ENCODE data around the gene FUT4. TPM values are rescaled to one million over a fixed set of nuclear protein-coding genes. Genes with fewer than 3 reads are reported as not detected.
"Not testable (repeated sequence)": the region's sequence is repeated elsewhere in the genome, so short reads cannot be mapped to it uniquely, and the experiment has no call there.

Gene FUT4, protein sequence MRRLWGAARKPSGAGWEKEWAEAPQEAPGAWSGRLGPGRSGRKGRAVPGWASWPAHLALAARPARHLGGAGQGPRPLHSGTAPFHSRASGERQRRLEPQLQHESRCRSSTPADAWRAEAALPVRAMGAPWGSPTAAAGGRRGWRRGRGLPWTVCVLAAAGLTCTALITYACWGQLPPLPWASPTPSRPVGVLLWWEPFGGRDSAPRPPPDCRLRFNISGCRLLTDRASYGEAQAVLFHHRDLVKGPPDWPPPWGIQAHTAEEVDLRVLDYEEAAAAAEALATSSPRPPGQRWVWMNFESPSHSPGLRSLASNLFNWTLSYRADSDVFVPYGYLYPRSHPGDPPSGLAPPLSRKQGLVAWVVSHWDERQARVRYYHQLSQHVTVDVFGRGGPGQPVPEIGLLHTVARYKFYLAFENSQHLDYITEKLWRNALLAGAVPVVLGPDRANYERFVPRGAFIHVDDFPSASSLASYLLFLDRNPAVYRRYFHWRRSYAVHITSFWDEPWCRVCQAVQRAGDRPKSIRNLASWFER
- 1 to 10 TPM; 5.9 to 6.2 TPM for total RNA-seq

DNA sequence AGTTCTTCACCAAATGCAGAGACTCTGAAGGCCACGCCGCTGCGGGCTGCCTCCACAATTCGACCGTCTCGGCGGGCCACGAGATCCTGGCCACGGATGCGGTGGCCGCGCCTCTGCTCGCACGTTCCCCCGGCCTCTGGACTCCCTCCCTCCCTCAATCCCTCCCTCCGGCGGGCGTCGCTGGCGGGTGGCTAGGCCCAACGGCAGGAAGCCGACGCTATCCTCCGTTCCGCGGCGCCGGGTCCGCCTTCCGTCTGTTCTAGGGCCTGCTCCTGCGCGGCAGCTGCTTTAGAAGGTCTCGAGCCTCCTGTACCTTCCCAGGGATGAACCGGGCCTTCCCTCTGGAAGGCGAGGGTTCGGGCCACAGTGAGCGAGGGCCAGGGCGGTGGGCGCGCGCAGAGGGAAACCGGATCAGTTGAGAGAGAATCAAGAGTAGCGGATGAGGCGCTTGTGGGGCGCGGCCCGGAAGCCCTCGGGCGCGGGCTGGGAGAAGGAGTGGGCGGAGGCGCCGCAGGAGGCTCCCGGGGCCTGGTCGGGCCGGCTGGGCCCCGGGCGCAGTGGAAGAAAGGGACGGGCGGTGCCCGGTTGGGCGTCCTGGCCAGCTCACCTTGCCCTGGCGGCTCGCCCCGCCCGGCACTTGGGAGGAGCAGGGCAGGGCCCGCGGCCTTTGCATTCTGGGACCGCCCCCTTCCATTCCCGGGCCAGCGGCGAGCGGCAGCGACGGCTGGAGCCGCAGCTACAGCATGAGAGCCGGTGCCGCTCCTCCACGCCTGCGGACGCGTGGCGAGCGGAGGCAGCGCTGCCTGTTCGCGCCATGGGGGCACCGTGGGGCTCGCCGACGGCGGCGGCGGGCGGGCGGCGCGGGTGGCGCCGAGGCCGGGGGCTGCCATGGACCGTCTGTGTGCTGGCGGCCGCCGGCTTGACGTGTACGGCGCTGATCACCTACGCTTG is at the start of gene FUT4:
TSS of gene FUT4 (plus strand) at position 227 of the 951 bp plus-strand sequence. CDS start at position 440, 213 bp downstream.
- no peaks in the 10 kb centered on the region for H3K27me3 Mint-ChIP-seq
- peak; percentile 81 for DNase-seq
- H3K9me3 Mint-ChIP-seq = no peaks in the 10 kb centered on the region
- H3K36me3 Mint-ChIP-seq = peaks cover 15% of the 10 kb centered on the region
- peak within 1 kb of the TSS; percentile 100 for H3K27ac Mint-ChIP-seq
- H3K4me1 Mint-ChIP-seq = peaks cover 40% of the 10 kb centered on the region
- H3K4me3 Mint-ChIP-seq = peak within 1 kb of the TSS; percentile 98

DNA sequence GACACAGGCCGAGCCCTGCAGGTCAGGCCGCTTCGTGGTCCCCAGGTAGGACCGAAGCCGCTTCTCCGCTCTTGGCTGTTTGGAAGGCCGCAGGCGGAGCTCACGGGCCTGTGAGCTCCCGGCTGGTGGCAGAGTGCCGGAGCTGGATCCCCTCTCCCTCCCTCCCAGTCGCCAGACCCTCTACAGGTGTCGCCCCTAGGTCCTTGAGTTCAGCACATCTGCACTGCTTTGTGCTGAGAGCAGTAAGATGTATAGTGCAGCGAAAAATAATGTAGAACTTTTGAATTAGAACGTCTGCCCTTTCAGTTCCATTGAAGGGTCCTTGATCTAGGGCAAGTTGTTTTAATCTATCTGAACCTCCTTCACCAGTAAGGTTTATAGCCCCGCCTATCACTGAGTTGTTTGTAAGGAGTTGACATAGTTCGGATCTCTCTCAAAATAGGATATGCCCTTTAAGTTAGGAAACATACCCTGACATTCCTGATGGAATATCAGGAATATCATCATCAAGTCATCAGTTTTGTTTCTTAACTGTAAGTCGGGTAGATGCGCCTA is 49.5 kb upstream of the FUT4 start:
- Mint-ChIP-seq H3K4me3 (peak overlapping the region; percentile 91), H3K27me3 (no peaks in the 10 kb centered on the region), H3K4me1 (peaks cover 20% of the 10 kb centered on the region), H3K9me3 (no peaks in the 10 kb centered on the region), H3K36me3 (peaks cover 9% of the 10 kb centered on the region), H3K27ac (peak overlapping the region; percentile 93)
- DNase-seq = no peak

DNA sequence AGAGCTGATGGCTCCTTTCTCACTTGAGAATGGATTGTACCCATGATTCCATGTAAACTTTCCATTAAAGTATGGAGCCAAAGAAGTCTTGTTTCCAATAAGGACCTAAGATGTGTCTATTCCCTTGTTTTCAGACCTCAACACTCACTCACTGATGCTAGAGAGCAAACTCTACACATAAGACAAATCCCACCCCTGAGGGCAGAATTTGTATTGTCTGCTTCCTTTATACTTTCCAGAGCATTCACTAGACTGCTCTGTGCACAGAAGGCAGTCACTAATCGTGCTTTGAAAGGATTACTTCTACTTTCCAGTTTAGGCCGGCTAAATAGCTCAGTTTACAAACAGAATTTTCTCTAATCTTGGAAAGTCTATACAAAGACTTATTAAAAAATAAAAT is 43.5 kb upstream of the FUT4 start:
- no peak for DNase-seq
- Mint-ChIP-seq H3K4me1 (peaks cover 15% of the 10 kb centered on the region), H3K4me3 (no peak overlapping the region), H3K27ac (no peak overlapping the region), H3K36me3 (no peaks in the 10 kb centered on the region), H3K9me3 (no peaks in the 10 kb centered on the region), H3K27me3 (no peaks in the 10 kb centered on the region)

DNA sequence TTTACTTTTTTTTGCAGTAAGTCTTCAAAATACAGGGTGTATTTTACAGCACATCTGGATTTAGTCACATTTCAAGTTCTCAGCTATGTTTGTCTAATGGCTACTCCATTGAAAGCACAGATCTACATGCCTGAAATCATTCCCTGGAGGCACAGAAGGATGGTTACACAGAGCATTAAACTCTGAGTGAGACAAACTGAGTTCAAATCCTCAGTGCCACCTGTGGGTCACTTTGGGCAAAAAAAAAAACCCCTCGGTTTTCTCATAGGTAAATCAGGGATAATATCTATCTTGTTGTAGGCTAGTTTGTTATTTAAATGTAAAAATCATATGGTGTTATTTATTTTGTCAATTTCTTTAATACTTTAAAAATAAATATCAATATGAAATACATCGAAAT is 42.2 kb upstream of the FUT4 start:
- Mint-ChIP-seq H3K4me3 (no peak overlapping the region), H3K27ac (no peak overlapping the region), H3K36me3 (no peaks in the 10 kb centered on the region), H3K9me3 (no peaks in the 10 kb centered on the region), H3K27me3 (no peaks in the 10 kb centered on the region), H3K4me1 (peaks cover 9% of the 10 kb centered on the region)
- no peak for DNase-seq

DNA sequence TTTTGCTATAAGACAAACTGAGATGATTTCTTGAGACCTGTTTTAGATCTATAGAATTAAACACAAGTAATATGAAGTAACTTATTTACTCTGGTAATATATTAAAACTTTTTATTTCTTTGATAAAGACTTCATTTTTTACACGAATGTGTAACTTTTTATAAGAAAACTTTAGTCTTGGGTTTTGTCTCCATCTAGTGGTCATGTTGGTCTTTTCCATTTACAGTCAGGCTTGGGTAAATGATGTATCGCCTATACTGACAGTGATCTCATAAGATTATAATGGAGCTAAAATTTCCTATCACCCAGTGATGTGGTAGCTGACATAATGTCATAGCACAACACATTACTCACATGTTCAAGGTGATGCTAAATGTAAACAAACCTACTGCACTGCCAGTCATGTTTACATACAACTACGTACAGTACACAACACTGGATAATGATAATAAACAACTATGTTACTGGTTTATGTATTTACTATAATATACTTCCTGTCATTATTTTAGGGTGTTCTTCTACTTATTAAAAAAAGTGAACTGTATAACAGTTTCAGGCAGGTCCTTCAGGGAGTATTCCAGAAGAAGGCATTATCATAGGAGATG is 38.9 kb upstream of the FUT4 start:
- no peak overlapping the region for H3K4me3 Mint-ChIP-seq
- no peaks in the 10 kb centered on the region for H3K36me3 Mint-ChIP-seq
- H3K27me3 Mint-ChIP-seq = no peaks in the 10 kb centered on the region
- DNase-seq = no peak
- no peaks in the 10 kb centered on the region for H3K9me3 Mint-ChIP-seq
- H3K27ac Mint-ChIP-seq = no peak overlapping the region
- H3K4me1 Mint-ChIP-seq = peaks cover 4% of the 10 kb centered on the region

DNA sequence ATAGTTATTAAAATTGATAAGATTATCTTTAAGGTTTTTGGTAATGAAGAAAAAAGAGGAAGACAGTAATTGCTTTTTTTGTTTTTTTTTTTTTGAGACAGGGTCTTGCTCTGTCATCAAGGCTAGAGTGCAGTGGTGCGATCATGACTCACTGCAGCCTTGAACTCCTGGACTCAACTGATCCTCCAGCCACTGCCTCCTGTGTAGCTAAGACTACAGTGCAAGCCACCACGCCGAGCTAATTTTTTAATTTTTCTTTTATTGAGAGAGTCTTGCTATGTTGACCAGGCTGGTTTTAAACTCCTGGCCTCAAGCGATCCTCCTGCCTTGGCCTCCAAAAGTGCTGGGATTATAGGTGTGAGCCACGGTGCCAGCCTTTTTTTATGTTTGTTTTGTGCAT is 37.2 kb upstream of the FUT4 start:
- not testable (repeated sequence) for H3K36me3 Mint-ChIP-seq, DNase-seq, H3K4me1 Mint-ChIP-seq, H3K27me3 Mint-ChIP-seq, H3K27ac Mint-ChIP-seq, H3K9me3 Mint-ChIP-seq, H3K4me3 Mint-ChIP-seq

DNA sequence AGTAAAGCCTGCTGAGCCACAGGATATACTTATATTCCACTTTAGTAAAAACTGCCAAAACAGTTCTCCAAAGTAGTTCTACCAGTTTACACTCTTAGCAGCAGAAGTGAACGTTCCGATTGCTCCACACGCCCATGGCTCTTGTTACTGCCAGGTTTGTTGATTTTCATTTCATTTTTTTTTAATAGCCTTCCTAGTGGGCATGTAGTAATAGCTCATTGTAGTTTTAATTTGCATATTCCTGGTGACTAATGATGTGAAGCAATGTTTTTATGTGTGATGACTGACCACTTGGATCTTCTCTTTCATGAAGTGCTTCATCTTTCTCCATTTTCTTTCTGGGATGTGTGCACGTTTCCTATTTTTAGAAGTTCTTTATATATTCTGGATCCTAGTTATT is 36.2 kb upstream of the FUT4 start:
- peaks cover 6% of the 10 kb centered on the region for H3K4me1 Mint-ChIP-seq
- H3K36me3 Mint-ChIP-seq = no peaks in the 10 kb centered on the region
- no peak for DNase-seq
- H3K9me3 Mint-ChIP-seq = no peaks in the 10 kb centered on the region
- peaks cover 14% of the 10 kb centered on the region for H3K27me3 Mint-ChIP-seq
- H3K27ac Mint-ChIP-seq = no peak overlapping the region
- H3K4me3 Mint-ChIP-seq = no peak overlapping the region

DNA sequence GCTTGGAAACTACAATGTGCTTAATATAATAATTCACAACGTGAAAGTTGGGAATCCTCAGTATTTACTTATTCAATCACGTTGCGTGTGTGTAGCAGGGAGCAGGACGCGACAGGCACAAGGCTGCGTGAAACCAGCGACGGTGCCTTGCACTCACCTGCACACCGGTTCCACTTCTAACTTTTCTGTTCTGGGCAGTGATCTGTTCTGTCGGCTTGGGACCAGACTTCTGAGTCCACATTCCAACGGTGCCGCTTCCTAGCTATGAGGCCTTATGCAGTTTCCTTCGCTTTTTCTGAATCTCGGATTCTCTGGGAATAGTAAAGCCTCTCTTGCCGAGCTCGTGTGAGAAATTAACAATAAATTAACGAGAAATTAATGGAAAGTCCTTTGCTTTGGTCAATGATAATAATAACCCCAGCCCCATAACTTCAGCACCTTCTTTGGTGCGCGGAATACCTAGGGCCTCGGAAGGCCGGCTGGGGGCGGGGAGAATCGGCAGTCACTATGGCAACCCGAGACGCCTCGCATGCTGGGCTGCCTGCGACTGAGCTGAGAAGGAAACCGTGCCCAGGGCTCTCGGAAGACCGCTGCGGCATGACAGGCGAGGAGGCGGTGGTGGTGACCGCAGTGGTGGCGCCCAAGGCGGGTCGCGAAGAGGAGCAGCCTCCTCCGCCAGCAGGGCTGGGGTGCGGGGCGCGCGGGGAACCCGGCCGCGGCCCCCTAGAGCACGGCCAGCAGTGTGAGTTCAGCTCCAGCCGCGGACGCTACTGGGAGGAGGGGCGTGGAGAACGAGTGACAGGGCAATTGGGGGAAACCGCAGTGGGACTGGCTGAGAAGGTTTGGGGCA is 31.6 kb upstream of the FUT4 start, which contains the start of gene C11orf97:
TSS of gene C11orf97 (plus strand) at position 530 of the 850 bp plus-strand sequence. CDS start at position 598, 68 bp downstream.
- H3K36me3 Mint-ChIP-seq = no peaks in the 10 kb centered on the region
- H3K27me3 Mint-ChIP-seq = peaks cover 23% of the 10 kb centered on the region
- H3K4me1 Mint-ChIP-seq = peaks cover 11% of the 10 kb centered on the region
- peak within 1 kb of the TSS; percentile 72 for H3K4me3 Mint-ChIP-seq
- H3K9me3 Mint-ChIP-seq = no peaks in the 10 kb centered on the region
- no peak within 1 kb of the TSS for H3K27ac Mint-ChIP-seq
- peak; percentile 63 for DNase-seq

DNA sequence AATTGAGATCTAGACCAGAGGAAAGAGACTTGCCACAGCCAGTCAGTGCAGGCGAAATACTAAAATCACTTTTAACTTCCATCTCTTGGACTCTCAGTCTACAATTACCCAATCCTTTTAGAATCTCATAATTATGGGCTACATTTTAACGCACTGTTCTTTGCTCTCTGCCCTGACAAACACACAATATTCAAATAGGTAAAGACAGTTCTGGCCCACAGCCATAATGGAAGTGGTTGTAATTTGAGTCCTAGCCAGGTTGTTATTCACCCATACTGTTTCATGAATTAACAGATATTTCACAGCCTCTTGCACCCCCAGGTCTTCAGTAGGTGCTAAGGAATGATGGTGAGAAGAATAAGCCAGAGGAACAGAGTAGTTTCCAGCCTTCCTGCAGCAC is 30.6 kb upstream of the FUT4 start:
- H3K27ac Mint-ChIP-seq = no peak overlapping the region
- peaks cover 23% of the 10 kb centered on the region for H3K27me3 Mint-ChIP-seq
- H3K4me1 Mint-ChIP-seq = peaks cover 11% of the 10 kb centered on the region
- DNase-seq = no peak
- no peak overlapping the region for H3K4me3 Mint-ChIP-seq
- H3K9me3 Mint-ChIP-seq = no peaks in the 10 kb centered on the region
- no peaks in the 10 kb centered on the region for H3K36me3 Mint-ChIP-seq

DNA sequence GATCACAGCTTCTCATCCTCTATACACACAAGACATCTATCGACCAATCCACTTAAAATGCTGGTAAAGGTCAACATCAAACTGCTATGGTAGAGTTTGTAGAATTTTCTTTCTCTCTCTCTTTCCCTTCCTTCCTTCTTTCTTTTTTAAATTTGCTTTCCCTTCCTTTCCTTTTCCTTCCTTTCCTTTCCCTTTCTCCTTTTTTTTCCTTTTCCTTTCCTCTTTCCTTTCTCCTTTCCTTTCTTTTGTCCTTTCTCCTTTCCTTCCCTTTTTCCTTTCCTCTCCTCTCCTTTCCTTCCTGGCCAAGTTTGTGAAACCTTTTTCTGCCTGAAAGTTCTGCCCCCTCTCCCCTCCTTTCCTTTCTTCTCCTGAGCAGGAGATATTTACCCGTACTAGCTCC is 28.3 kb upstream of the FUT4 start:
- no peak overlapping the region for H3K4me3 Mint-ChIP-seq
- H3K27me3 Mint-ChIP-seq = peaks cover 23% of the 10 kb centered on the region
- no peak for DNase-seq
- H3K27ac Mint-ChIP-seq = no peak overlapping the region
- H3K4me1 Mint-ChIP-seq = peaks cover 11% of the 10 kb centered on the region
- no peaks in the 10 kb centered on the region for H3K36me3 Mint-ChIP-seq
- no peaks in the 10 kb centered on the region for H3K9me3 Mint-ChIP-seq

DNA sequence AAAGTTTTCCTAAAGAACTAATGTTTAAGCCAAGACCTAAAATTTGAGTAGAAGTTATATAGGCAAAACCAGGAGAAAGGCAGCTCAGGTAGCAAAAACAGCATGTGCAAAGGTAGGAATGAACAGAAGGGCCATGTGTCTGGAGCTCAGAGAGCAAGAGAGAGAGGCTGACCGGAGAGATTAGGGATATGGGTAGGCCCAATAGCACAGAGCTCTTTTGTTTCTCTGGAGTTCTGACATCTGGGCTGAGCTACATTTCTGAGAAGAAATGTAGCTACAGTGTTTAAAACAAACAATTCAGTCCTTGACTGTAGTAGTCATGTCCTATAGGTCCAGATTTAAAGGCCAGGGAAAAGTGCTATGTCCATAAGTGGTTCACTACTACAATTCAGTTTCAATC is 27.0 kb upstream of the FUT4 start:
- Mint-ChIP-seq H3K9me3 (no peaks in the 10 kb centered on the region), H3K36me3 (no peaks in the 10 kb centered on the region)

DNA sequence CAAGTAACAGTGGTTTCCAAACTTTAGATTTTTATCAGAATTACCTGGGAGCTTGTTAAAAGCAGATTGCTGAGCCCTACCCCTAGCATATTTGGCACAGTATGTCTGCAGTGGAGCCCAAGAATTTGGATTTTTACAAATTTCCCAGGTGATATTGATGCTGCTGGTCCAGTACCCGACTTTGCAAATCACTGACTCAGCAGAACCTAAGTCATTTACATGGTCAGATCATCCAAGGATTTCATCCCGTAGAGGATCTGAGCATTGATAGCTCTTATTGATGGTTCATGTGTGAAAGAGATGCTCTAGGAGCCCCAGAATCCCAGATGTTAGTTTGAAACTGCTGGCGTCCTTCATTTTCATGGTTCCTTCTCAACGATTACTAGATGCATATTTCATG is 25.4 kb upstream of the FUT4 start:
- no peak for DNase-seq
- Mint-ChIP-seq H3K27me3 (peaks cover 12% of the 10 kb centered on the region), H3K9me3 (no peaks in the 10 kb centered on the region), H3K27ac (no peak overlapping the region), H3K4me3 (no peak overlapping the region), H3K36me3 (no peaks in the 10 kb centered on the region), H3K4me1 (peaks cover under 1% of the 10 kb centered on the region)

More for the DNA sequence above, 27.0 kb upstream of the FUT4 start:
- no peak for DNase-seq
- Mint-ChIP-seq H3K27ac (no peak overlapping the region), H3K4me1 (peaks cover 11% of the 10 kb centered on the region), H3K27me3 (peaks cover 14% of the 10 kb centered on the region), H3K4me3 (no peak overlapping the region)

DNA sequence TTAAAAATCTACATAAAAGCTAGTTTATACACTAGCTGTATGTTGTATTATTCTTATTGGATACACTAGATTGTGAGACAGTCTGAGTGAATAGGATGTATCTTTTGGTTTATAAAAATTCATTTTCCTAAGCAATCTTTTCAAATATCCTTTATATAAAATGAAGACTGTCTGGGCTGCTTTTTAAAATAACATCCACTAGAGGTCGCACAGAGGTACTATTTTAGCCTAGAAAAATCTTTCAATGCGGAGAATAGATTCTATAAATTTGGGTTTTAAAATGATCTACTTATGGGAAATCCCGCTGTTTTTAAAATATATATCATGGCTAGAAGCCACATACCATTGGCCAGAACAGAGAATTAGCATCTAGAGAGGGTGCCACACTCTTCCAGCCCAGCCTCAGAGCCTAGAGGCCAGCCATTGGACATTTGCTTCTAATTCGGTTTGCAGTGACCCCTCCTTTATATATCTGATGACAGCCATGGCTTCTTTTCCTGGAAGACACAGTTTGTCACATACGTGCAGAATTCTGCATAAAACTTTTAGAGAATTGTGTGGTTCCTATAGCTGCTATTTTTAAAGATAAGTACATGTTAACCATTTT is 24.1 kb upstream of the FUT4 start:
- Mint-ChIP-seq H3K27me3 (peaks cover 22% of the 10 kb centered on the region), H3K9me3 (no peaks in the 10 kb centered on the region), H3K36me3 (no peaks in the 10 kb centered on the region), H3K27ac (no peak overlapping the region), H3K4me3 (no peak overlapping the region), H3K4me1 (no peaks in the 10 kb centered on the region)
- no peak for DNase-seq
